ENCODE results near the gene PTGIR.

The PTGIR gene

DNA sequence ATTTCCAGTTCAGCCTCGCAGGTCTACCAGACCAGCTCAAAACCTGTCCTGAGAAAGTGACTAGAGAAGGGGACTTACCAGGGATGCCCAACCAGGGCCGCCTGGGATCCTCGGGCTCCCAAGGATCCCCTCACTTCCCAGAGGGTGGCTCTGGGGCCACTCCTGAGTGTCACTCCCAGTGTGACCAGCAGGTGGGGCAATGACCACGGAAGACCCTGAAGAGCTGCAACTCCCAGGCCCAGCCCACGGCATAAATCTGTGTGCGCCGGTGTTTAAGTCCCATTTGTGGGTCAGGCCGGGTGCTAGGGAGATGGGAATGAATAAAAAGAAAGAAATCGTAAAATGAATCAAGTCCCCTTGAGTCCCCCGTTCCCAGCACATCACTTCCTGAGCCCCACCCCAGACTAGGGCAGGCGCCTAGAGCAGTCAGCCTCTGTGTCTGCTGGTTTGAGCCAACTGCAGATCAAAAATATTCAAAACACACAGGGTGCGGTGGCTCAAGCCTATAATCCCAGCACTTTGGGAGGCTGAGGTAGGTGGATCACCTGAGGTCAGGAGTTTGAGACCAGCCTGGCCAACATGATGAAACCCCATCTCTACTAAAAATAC lies 10.7 kb downstream of the PTGIR start:
- peak; percentile 93 for DNase-seq (ENCODE audit: low spot score)

DNA sequence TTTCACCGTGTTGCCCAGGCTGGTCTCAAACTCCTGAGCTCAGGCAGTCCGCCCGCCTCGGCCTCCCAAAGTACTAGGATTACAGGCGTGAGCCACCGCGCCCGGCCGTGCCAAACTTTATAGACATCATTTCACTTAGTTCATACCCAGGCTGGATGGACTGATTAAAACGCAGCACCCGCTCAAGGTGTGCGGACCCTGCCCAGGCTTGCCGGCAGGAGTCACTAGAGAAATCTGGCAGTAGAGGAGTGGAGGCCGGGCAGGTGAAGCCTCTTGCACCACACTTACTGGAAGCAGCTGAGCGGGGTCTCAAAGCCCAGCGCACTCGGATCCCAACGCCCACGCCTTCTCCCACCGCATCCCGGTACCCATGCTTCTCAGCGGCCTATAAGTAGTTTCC lies 11.4 kb downstream of the PTGIR start:
- no peak for DNase-seq (ENCODE audit: low spot score)

GRCh38 chr19:46611776-46612175 lies 13.1 kb downstream of the PTGIR start:
- no peak for DNase-seq (ENCODE audit: low spot score)

- no peak for DNase-seq (ENCODE audit: low spot score)
These were observed 13.8 kb downstream of the PTGIR start for GRCh38 chr19:46610851-46611770.

DNA sequence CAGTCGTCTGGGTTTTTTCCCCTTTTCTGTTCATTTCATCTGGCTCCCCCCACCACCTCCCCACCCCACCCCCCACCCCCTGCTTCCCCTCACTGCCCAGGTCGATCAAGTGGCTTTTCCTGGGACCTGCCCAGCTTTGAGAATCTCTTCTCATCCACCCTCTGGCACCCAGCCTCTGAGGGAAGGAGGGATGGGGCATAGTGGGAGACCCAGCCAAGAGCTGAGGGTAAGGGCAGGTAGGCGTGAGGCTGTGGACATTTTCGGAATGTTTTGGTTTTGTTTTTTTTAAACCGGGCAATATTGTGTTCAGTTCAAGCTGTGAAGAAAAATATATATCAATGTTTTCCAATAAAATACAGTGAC lies 14.5 kb downstream of the PTGIR start:
- no peak for DNase-seq (ENCODE audit: low spot score)

DNA sequence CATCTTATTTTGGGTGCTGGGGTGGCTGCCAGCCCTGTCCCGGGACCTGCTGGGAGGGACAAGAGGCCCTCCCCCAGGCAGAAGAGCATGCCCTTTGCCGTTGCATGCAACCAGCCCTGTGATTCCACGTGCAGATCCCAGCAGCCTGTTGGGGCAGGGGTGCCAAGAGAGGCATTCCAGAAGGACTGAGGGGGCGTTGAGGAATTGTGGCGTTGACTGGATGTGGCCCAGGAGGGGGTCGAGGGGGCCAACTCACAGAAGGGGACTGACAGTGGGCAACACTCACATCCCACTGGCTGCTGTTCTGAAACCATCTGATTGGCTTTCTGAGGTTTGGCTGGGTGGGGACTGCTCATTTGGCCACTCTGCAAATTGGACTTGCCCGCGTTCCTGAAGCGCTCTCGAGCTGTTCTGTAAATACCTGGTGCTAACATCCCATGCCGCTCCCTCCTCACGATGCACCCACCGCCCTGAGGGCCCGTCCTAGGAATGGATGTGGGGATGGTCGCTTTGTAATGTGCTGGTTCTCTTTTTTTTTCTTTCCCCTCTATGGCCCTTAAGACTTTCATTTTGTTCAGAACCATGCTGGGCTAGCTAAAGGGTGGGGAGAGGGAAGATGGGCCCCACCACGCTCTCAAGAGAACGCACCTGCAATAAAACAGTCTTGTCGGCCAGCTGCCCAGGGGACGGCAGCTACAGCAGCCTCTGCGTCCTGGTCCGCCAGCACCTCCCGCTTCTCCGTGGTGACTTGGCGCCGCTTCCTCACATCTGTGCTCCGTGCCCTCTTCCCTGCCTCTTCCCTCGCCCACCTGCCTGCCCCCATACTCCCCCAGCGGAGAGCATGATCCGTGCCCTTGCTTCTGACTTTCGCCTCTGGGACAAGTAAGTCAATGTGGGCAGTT lies 15.1 kb downstream of the PTGIR start:
- no peak for DNase-seq (ENCODE audit: low spot score)

DNA sequence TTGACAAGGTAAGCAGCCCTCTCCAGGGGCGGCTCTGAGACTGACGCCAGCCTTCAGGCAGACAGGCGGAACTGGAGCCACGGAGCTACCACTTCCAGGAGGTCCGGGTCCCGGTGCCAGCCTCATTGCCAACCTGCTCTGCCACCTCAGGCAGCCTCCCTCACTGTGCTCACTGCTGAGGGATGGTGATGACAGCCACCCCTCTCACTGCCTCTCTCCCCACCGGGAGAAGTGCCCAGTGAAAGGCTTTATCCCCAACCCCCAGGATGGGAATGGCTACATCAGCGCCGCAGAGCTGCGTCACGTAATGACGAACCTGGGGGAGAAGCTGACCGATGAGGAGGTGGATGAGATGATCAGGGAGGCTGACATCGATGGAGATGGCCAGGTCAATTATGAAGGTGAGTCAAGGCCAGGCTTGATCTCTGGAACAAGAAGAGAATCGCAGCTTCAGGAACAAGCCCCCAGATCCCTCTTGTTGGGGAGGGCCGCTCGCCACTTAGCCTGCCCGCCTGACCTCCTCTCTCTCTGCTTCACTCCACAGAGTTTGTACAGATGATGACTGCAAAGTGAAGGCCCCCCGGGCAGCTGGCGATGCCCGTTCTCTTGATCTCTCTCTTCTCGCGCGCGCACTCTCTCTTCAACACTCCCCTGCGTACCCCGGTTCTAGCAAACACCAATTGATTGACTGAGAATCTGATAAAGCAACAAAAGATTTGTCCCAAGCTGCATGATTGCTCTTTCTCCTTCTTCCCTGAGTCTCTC lies 16.1 kb downstream of the PTGIR start:
- DNase-seq (ENCODE audit: low spot score), result no peak

- DNase-seq (ENCODE audit: low spot score), result no peak
These were observed 16.7 kb downstream of the PTGIR start for GRCh38 chr19:46608178-46608577.

DNA sequence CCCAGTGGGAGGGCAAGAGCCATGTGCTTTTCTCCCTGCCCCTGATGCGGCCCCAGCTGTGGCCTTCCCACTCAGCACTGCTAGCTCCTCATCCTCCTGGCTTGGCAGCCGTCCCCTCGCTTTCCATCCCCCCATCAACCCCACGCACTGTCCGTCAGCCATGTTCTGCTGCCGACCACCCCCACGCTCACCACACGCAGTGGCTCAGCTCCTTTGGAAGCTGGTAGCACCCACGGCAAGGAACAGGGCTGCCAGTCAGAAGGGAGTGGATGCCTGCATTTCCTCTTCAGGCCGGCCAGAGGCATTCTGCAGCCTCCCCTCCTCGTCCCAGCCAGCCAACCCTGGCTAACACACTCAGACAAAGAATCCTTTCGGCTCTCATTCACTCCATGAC lies 17.4 kb downstream of the PTGIR start:
- no peak for DNase-seq (ENCODE audit: low spot score)

DNA sequence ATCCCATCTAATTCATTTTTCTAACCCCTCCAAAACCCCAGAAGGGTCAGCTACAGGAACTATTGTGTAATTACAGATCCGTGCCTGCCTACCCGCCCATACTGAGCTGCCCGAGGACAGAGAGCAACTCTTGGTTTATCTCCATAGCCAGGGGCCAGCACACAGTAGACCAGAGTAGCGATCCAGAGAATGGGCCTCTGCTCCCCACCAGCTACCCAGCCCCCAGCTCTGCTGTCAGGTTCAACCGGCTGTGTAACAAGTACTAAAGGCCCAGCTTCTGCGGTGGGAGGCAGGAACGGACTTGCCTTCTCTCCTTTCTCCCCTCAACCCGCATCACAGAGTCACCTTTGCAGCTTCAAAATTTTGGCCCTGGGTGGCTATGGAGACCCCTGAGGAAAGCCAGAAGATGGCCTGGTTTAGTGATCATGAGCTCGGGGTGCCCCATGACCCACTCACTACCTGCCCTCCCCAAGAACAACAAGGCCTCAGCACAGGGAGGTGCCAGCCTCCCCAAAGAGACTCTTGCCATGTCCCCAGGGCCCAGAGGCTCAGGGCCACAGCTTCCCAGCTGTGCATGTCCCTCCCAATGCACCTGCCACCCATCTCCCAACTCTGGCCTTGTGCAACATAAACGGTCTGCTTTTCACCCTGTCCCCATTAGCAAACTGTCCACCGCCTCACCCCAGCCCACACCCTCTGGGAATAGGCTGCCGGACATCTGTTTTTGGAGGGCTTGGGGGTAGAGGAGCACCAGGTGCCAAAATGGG lies 18.0 kb downstream of the PTGIR start:
- DNase-seq (ENCODE audit: low spot score), result no peak

GRCh38 chr19:46606019-46606418 lies 18.9 kb downstream of the PTGIR start:
- DNase-seq (ENCODE audit: low spot score), result no peak

DNA sequence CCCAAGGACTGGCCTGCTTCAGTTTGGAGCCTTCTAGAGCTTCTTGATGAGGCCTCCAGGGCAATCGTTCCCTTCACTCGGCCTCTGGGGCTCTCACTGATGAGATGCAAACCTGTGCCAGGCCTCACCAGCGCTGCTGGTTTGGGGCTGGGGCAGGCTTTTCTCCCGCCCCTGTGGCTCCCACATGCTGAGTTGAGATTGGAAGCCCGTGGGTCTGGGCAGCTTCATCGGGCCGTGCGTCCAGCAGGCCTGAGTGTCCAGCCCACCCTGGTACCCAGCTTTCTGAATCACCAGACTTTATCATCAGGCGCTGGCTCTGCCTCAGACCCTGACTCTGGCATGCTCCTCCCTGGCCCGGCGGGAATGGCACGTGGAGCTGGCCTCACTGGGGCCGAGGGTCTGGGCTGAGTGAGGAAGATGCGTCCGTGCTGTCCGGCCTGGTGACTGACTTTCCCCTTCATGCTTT lies 19.5 kb downstream of the PTGIR start:
- DNase-seq (ENCODE audit: low spot score), result no peak

DNA sequence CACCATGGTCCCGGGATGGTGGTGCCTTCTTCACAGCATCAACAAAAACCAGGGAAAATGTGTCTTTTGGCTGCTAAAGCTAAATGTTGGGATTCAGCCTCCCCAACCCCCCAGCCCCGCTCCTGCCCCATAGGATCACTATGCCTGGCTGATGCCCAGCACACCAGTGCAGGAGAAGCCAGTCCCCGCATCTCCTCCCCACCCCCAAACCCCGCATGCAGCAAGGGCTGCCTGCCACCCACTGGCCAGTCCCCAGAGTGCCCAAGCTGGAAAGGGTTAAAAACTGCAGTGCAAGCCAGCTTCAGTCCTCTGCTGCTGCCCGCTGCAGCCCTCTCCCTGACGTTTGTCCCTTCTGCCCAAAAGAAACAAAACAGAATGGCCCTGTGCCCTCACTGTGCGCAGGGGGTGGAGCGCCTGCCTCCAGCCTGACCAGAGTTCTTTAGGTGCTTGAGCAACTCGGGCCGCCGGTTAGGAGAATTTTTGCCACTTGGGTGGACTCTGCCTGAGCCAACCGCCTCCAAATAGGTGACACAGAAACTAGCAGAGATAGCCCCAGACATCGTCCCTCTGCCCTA lies 20.0 kb downstream of the PTGIR start:
- DNase-seq (ENCODE audit: low spot score), result no peak

DNA sequence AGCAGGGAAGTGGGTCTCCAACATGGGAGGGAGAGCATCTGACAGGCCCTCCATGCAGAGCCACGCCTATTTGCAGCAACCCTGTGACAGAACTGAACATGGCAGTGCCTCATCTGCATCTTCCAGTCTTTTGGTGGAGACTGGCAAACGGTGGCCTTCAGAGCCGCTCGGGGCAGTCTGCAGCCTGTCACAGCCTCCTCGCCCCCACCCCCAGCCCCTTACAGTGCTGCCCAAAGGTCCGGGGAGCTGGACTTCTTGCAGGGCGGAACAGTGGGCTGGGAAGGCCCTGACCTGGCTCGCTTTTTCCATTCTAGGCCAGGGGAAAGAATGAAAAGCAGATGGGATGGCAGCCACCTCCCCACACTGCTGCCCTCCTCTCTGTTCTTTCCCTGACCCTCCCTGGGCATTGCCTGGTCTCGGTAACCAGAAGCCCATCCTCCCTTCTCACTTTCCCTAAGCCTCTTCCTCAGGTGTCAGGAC lies 21.1 kb downstream of the PTGIR start:
- no peak for DNase-seq (ENCODE audit: low spot score)

DNA sequence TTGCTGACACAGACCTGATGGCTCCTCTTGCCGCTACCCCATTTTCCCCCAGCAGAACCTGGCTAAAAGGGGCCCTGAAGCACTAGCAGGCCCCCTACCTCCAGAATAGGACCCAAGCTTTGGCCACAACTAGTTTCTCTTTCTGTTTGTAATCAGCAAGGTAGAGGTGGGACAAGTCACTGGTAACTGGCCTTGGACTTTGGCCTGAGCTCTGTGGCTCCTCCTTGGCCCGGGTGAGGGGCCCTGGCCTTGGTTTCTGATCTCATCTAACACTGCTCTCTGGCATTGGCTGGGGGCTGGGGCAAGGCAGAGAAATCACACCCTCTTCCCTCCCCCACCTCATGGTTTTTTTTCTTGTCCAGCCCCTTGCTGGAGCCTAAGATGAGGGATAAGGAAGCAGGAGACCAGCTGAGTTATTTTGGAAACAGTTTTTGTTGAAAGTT lies 21.7 kb downstream of the PTGIR start:
- DNase-seq (ENCODE audit: low spot score), result peak; percentile 88

DNA sequence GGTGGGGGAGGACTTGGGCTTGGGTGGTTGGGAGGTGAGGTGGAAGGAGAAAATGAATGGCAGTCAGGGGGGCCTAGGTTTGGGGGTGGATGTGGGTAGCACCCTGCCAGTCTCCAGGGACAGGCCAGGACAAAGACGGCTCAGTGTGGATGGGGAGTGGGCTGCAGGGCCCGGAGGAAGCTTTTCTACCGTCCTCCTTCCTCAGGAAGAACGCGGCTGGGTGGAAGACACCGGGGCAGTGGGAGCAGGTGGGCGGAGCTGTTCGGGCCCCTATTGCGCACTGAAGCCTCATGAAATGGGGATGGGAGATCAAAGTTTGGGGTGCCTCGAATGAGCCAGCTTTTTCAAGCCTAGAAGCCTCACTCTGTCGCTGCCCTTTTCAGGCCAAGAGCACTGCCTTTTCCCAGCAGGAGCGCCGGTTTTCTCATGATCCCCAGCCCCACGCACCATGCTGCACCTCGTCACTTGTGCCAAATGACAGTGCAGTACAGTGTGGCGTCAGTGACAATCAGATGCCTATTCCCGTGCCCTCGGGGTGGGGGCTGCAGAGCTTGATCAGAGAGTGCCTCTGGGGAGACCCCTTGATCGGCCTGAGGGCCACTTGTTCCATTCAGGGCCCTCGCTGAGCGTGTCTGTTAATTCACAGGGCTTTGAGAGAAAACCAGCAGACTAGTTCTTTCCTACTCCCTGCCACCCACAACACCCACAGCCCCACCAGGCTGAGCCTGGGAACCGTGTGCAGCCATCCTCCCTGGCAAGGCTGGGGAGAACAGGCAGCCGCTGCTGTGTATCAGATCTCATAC lies 22.3 kb downstream of the PTGIR start:
- no peak for DNase-seq (ENCODE audit: low spot score)

GRCh38 chr19:46601318-46602224 lies 23.3 kb downstream of the PTGIR start, which contains the start of gene CALM3:
Gene CALM3, plus strand, starts transcription at chr19:46601330. Its CDS starts 105 bp downstream, at chr19:46601435.
- no peak for DNase-seq (ENCODE audit: low spot score)
